Natural killer cell (primary cell): ENCODE data around the gene TTBK1. TPM values are rescaled to one million over a fixed set of nuclear protein-coding genes. Genes with fewer than 3 reads are reported as not detected.
A peak's percentile ranks its signal among the peaks of the same experiment; 100 is the strongest.

Experiments
- ATAC-seq, 3 donors: fragments of 150-1000 bp in 2 of 3; fragments of 200-7000 bp in 1 of 3; cut with Tn5 transposase; 1 replicate in 1 of 3; 2 replicates in 2 of 3; pipeline ENCODE4 v1.10.0; 2021; ENCODE audit warnings: mild to moderate bottlenecking in 2 of 3, moderate library complexity in 2 of 3
- DNase-seq, 2 donors: peaks; one replicate each; pipeline versions ENCODE4 v3.0.0 to v3.0.0-alpha.2; 2013 to 2021; ENCODE audit warnings: mixed read lengths in 1 of 2
- H3K27ac ChIP-seq: one replicate; pipeline ENCODE4 v1.5.1; 2013; ENCODE audit warnings: mild to moderate bottlenecking, low read length
- H3K27me3 ChIP-seq: one replicate; pipeline ENCODE4 v1.6.1; 2013; ENCODE audit warnings: low read length; ENCODE audit not compliant: control insufficient read depth, insufficient read depth
- H3K36me3 ChIP-seq: one replicate; pipeline ENCODE4 v1.6.1; 2013; ENCODE audit warnings: low read length; ENCODE audit not compliant: control insufficient read depth, insufficient read depth
- H3K4me1 ChIP-seq: one replicate; pipeline ENCODE4 v1.6.1; 2013; ENCODE audit warnings: low read length; ENCODE audit not compliant: control insufficient read depth, insufficient read depth
- H3K4me3 ChIP-seq: one replicate; pipeline ENCODE4 v1.5.1; 2013; ENCODE audit warnings: low read length
- H3K9me3 ChIP-seq: one replicate; pipeline ENCODE4 v1.6.1; 2013; ENCODE audit warnings: low read length; ENCODE audit not compliant: control insufficient read depth, insufficient read depth
- H3K27ac Mint-ChIP-seq, 2 donors: one replicate each; pipeline ENCODE4 v1.8.0; 2022; ENCODE audit warnings: mild to moderate bottlenecking in 2 of 2, mixed read lengths in 2 of 2, moderate library complexity in 1 of 2
- H3K27me3 Mint-ChIP-seq, 2 donors: one replicate each; pipeline ENCODE4 v1.8.0; 2022; ENCODE audit warnings: low read depth in 2 of 2, mixed read lengths in 2 of 2
- H3K36me3 Mint-ChIP-seq: one replicate; pipeline ENCODE4 v1.8.0; 2022; ENCODE audit warnings: mixed read lengths
- H3K4me1 Mint-ChIP-seq, 2 donors: one replicate each; pipeline ENCODE4 v1.8.0; 2022; ENCODE audit warnings: mixed read lengths in 2 of 2
- H3K4me3 Mint-ChIP-seq: one replicate; pipeline ENCODE4 v1.8.0; 2022; ENCODE audit warnings: mild to moderate bottlenecking, moderate library complexity, mixed read lengths
- H3K9me3 Mint-ChIP-seq, 2 donors: one replicate each; pipeline ENCODE4 v1.8.0; 2022; ENCODE audit warnings: mixed read lengths in 2 of 2
- WGBS: methylation state at CpG from one replicate; pipeline ENCODE4 v1.1.7; 2013; ENCODE audit warnings: missing lambda C conversion rate; ENCODE audit not compliant: insufficient coverage; 5-methylcytosine and 5-hydroxymethylcytosine counted together
- intact Hi-C: fragments of 100-400 bp; cut with micrococcal nuclease; formaldehyde crosslinking; loops from one replicate; pipeline ENCODE4 v1.14.2; 2022
- total RNA-seq, 4 donors: library from RNA; stranded (reverse); fragments of 120-200 nt in 1 of 4; gene quantifications; one replicate each; pipeline versions ENCODE4 v1.2.3 to v1.2.4, GENCODE V29; 2013 to 2022
- TF ChIP-seq, protein P1 (sequence below): fragments of 200-600 bp; IDR thresholded peaks from one replicate; pipeline ENCODE4 v1.8.0; 2022; ENCODE audit warnings: antibody characterized with exemption

Gene TTBK1
- total RNA-seq, 3 donors from 2014 or later (not counting 1 experiment from before 2014, with no cell fraction given), result 0.07 TPM; not detected in 2

DNA sequence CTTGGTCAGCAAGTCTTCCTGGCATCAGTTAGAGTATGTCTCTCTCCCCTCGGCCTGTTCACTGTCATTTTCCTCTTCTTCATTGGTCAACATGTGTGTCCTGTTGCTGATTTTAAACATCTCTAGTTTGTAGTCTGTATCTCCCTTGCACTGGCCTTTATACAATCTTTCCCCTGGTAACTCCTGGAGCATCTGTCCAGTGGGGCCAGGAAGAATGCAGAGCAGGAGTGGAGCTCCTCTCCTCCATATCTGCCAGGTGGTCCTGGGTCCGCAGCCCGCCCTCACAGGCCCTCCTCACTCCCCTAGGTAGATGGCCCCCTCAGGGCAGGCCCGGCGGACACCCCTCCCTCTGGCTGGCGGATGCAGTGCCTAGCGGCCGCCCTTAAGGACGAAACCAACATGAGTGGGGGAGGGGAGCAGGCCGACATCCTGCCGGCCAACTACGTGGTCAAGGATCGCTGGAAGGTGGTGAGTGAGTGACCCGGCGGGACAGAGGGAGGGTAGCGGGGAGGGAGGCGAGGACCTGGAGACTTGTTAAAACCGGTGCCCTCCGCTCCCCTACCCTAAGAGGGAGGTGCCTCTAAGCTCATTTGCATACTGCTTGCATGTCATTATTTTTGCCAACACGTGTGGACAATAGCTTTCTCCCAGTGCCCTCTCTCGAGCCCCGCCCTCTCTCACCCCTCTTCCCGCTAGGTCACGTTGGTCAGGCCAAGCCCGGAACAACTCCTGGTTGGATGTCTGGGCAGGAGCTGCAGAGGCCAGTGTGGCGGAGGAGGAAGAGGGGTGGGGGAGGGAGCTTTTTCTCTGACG, 3.2 kb downstream of the TTBK1 start:
- H3K4me3 ChIP-seq, result peak overlapping the region; percentile 55
- no peaks in the 10 kb centered on the region for H3K9me3 ChIP-seq
- WGBS, result 48% methylated on average over 26 of the region's 27 CpGs
- peaks cover 19% of the 10 kb centered on the region for H3K4me1 ChIP-seq
- Mint-ChIP-seq H3K4me3 (peak overlapping the region; percentile 84), H3K4me1 (peaks cover 9 to 13% of the 10 kb centered on the region in 2 donors), H3K27me3 (peaks cover 20 to 21% of the 10 kb centered on the region in 2 donors), H3K36me3 (no peaks in the 10 kb centered on the region), H3K27ac (peak overlapping the region in 1 of 2 donors; percentile 92), H3K9me3 (no peaks in the 10 kb centered on the region)
- peak in 1 of 2 donors; percentile 42 for DNase-seq
- TF ChIP-seq, protein P1, sequence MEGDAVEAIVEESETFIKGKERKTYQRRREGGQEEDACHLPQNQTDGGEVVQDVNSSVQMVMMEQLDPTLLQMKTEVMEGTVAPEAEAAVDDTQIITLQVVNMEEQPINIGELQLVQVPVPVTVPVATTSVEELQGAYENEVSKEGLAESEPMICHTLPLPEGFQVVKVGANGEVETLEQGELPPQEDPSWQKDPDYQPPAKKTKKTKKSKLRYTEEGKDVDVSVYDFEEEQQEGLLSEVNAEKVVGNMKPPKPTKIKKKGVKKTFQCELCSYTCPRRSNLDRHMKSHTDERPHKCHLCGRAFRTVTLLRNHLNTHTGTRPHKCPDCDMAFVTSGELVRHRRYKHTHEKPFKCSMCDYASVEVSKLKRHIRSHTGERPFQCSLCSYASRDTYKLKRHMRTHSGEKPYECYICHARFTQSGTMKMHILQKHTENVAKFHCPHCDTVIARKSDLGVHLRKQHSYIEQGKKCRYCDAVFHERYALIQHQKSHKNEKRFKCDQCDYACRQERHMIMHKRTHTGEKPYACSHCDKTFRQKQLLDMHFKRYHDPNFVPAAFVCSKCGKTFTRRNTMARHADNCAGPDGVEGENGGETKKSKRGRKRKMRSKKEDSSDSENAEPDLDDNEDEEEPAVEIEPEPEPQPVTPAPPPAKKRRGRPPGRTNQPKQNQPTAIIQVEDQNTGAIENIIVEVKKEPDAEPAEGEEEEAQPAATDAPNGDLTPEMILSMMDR, result no peak
- H3K27me3 ChIP-seq, result peaks cover 16% of the 10 kb centered on the region
- no peak overlapping the region for H3K27ac ChIP-seq
- H3K36me3 ChIP-seq, result no peaks in the 10 kb centered on the region
- ATAC-seq, result peak in 2 of 3 donors; percentile 20 to 35
- intact Hi-C loops, result no loop called here

DNA sequence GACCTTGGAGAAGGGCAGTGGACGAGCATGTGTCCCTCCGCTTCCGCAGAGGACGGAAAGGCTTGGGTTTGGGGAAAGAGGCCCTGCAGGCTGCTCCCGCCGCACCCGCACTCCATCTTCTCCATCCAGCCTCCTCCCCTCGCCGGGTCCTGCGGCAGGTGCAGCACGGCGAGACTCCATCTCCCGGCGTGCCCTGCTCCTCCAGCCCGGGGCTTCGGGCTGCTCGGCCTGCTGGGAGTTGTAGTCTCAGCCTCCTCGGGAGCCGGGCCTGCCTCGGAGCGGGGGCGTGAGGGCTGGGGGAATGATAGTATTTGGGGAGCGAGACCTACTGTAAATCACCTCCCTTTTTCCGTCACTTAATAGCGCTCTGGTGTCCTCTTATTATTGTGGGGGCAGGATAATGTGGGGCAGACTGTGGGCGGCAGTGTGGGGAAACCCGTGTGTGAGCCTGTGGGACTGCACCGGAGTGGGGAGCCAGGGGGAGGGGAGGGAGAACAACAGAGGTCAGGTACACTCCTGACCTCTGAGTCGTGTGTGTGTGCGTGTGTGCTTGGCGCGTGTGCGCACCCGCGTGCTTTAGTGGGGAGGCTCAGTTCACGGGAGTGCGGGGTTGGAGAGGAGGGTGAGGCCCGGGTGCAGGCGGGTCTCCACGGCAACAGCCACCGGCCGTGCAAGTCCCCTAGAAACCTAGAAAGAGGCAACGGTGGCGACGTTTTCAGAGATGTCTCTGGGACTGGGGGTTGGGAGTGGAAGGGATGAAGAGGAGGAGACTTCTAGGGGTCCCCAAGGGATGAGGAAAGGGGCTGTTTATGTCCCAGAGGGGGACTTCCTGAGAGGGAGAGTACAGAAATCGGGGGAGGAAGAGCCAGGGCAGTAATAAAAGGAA, 4.1 kb downstream of the TTBK1 start:
- ATAC-seq, result peak; percentile 87 to 90 (median 88)

DNA sequence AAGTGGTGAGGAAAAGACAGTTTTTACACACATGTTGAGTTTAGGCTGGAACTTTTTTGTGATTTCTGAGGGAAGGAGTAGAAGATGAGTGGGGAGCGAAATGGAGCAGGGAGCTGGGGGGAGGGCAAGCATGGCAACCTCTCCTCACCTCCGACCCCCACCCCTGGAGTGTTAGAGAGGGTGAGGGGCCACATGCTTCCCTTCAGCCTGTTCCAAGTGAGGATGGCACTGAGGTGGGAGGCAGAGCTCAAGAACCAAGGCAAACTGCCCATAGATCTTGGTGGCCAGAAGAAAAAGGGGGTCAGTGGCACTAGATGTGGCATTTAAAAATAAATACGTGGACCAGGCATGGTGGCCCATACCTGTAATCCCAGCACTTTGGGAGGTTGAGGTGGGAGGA, 4.8 kb downstream of the TTBK1 start:
- H3K27me3 ChIP-seq, result peaks cover 8% of the 10 kb centered on the region
- no peak overlapping the region for H3K27ac ChIP-seq
- no peaks in the 10 kb centered on the region for H3K36me3 ChIP-seq
- no peak for ATAC-seq
- no peak overlapping the region for H3K4me3 ChIP-seq
- peak overlapping the region in 1 of 2 donors; percentile 92 for H3K27ac Mint-ChIP-seq
- H3K36me3 Mint-ChIP-seq, result no peaks in the 10 kb centered on the region
- H3K9me3 Mint-ChIP-seq, result no peaks in the 10 kb centered on the region
- no peak for DNase-seq
- intact Hi-C loops, result no loop called here
- TF ChIP-seq, protein P1, result no peak
- peak overlapping the region; percentile 84 for H3K4me3 Mint-ChIP-seq
- peaks cover 23 to 28% of the 10 kb centered on the region in 2 donors for H3K27me3 Mint-ChIP-seq
- H3K4me1 Mint-ChIP-seq, result peaks cover 9 to 13% of the 10 kb centered on the region in 2 donors
- WGBS, result 100% methylated on average over 1 of the region's 3 CpGs
- H3K9me3 ChIP-seq, result no peaks in the 10 kb centered on the region
- peaks cover 19% of the 10 kb centered on the region for H3K4me1 ChIP-seq

More for the DNA sequence above, 4.1 kb downstream of the TTBK1 start:
- TF ChIP-seq, protein P1, result no peak
- WGBS, result under 1% methylated on average over 43 of the region's 46 CpGs
- DNase-seq, result peak; percentile 53 to 86
- intact Hi-C loops, result no loop called here
- H3K4me3 Mint-ChIP-seq, result peak overlapping the region; percentile 84
- H3K36me3 ChIP-seq, result no peaks in the 10 kb centered on the region
- peak overlapping the region; percentile 55 for H3K4me3 ChIP-seq
- peak overlapping the region; percentile 32 for H3K27ac ChIP-seq
- H3K27me3 Mint-ChIP-seq, result peaks cover 23% of the 10 kb centered on the region in 2 donors
- H3K27me3 ChIP-seq, result peaks cover 13% of the 10 kb centered on the region
- peaks cover 19% of the 10 kb centered on the region for H3K4me1 ChIP-seq
- no peaks in the 10 kb centered on the region for H3K9me3 ChIP-seq
- peak overlapping the region; percentile 62 to 92 for H3K27ac Mint-ChIP-seq
- H3K36me3 Mint-ChIP-seq, result no peaks in the 10 kb centered on the region
- H3K4me1 Mint-ChIP-seq, result peaks cover 9 to 13% of the 10 kb centered on the region in 2 donors
- no peaks in the 10 kb centered on the region for H3K9me3 Mint-ChIP-seq
